Measurements from ENCODE around the gene SLC25A44.

SLC25A44 gene

GRCh38 chr1:156241311-156241811, 47.5 kb downstream of the SLC25A44 start:
- no peak overlapping the region for H3K4me3 ChIP-seq (ENCODE audit: low read depth, low read length)
- TF ChIP-seq CTCF (IDR thresholded peaks at IDR 0.05; ENCODE audit: control insufficient read depth, extremely low read depth, insufficient read depth) = no peak
- no peak for DNase-seq (ENCODE audit: low read depth)

GRCh38 chr1:156241926-156242325, 48.0 kb downstream of the SLC25A44 start, which contains the start of gene BGLAP:
BGLAP (plus strand) TSS chr1:156242184; CDS start chr1:156242232, 48 bp downstream.
- no peak for DNase-seq (ENCODE audit: low read depth)
- no peak for TF ChIP-seq CTCF (IDR thresholded peaks at IDR 0.05; ENCODE audit: control insufficient read depth, extremely low read depth, insufficient read depth)
- H3K4me3 ChIP-seq (ENCODE audit: low read depth, low read length) = no peak within 1 kb of the TSS

GRCh38 chr1:156242738-156243137, 48.8 kb downstream of the SLC25A44 start:
- TF ChIP-seq CTCF (IDR thresholded peaks at IDR 0.05; ENCODE audit: control insufficient read depth, extremely low read depth, insufficient read depth) = no peak
- no peak for DNase-seq (ENCODE audit: low read depth)
- no peak overlapping the region for H3K4me3 ChIP-seq (ENCODE audit: low read depth, low read length)

- no peak for DNase-seq (ENCODE audit: low read depth)
- no peak for TF ChIP-seq CTCF (IDR thresholded peaks at IDR 0.05; ENCODE audit: control insufficient read depth, extremely low read depth, insufficient read depth)
- H3K4me3 ChIP-seq (ENCODE audit: low read depth, low read length) = no peak overlapping the region
Measured at GRCh38 chr1:156244126-156244525, 50.2 kb downstream of the SLC25A44 start.

- no peak for DNase-seq (ENCODE audit: low read depth)
- no peak overlapping the region for H3K4me3 ChIP-seq (ENCODE audit: low read depth, low read length)
- no peak for TF ChIP-seq CTCF (IDR thresholded peaks at IDR 0.05; ENCODE audit: control insufficient read depth, extremely low read depth, insufficient read depth)
Measured at GRCh38 chr1:156244712-156245111, 50.8 kb downstream of the SLC25A44 start.

GRCh38 chr1:156245451-156246232, 51.7 kb downstream of the SLC25A44 start:
- no peak for TF ChIP-seq CTCF (IDR thresholded peaks at IDR 0.05; ENCODE audit: control insufficient read depth, extremely low read depth, insufficient read depth)
- H3K4me3 ChIP-seq (ENCODE audit: low read depth, low read length) = no peak overlapping the region
- DNase-seq (ENCODE audit: low read depth) = no peak

Measured in LNCaP clone FGC (cell line).